Neural progenitor cell (in vitro differentiated cells): Measurements from ENCODE around the gene ITGA11. TPM values are rescaled to one million over a fixed set of nuclear protein-coding genes. Genes with fewer than 3 reads are reported as not detected.
A peak's percentile ranks its signal among the peaks of the same experiment; 100 is the strongest.

Experiments
- DNase-seq: peaks from one replicate; pipeline ENCODE4 v3.0.0-alpha.2; 2016; ENCODE audit warnings: low spot score
- H2AFZ ChIP-seq: fragments of 200-600 bp; sonication (generic); replicated peaks from 2 replicates; pipeline ENCODE4 v1.6.1; 2016; ENCODE audit warnings: antibody characterized with exemption
- H3F3A ChIP-seq: fragments of 200-600 bp; sonication (generic); 2 replicates; pipeline ENCODE4 v1.6.1; 2016; ENCODE audit warnings: antibody characterized with exemption, low read depth
- H3K27ac ChIP-seq: fragments of 200-600 bp; sonication (generic); 2 replicates; pipeline ENCODE4 v1.5.1; 2016; ENCODE audit warnings: mild to moderate bottlenecking
- H3K27me3 ChIP-seq: fragments of 200-600 bp; sonication (generic); 2 replicates; pipeline ENCODE4 v1.6.1; 2016; ENCODE audit warnings: mild to moderate bottlenecking, moderate library complexity
- H3K36me3 ChIP-seq: fragments of 200-600 bp; sonication (generic); 2 replicates; pipeline ENCODE4 v1.5.1; 2016
- H3K4me1 ChIP-seq: fragments of 200-600 bp; sonication (generic); 2 replicates; pipeline ENCODE4 v1.6.1; 2016; ENCODE audit warnings: mixed run types
- H3K4me2 ChIP-seq: fragments of 200-600 bp; sonication (generic); 2 replicates; pipeline ENCODE4 v1.6.1; 2016
- H3K4me3 ChIP-seq: fragments of 200-600 bp; sonication (generic); 2 replicates; pipeline ENCODE4 v1.5.1; 2016
- H3K79me2 ChIP-seq: fragments of 200-600 bp; sonication (generic); 2 replicates; pipeline ENCODE4 v1.6.1; 2016; ENCODE audit warnings: low read depth
- H3K9ac ChIP-seq: fragments of 200-600 bp; sonication (generic); 2 replicates; pipeline ENCODE4 v1.6.1; 2016
- H3K9me3 ChIP-seq: fragments of 200-600 bp; sonication (generic); 2 replicates; pipeline ENCODE4 v1.5.1; 2016; ENCODE audit warnings: low read depth
- H4K20me1 ChIP-seq: fragments of 200-600 bp; sonication (generic); 2 replicates; pipeline ENCODE4 v1.6.1; 2016; ENCODE audit warnings: low read depth
- H3K27ac Mint-ChIP-seq: 3 replicates; pipeline ENCODE4 v1.8.0; 2021; ENCODE audit warnings: mixed read lengths
- H3K27me3 Mint-ChIP-seq: 2 replicates; pipeline ENCODE4 v1.8.0; 2022; ENCODE audit warnings: low read depth, mild to moderate bottlenecking, inconsistent platforms, moderate library complexity, mixed read lengths; ENCODE audit not compliant: insufficient read depth
- H3K36me3 Mint-ChIP-seq: 3 replicates; pipeline ENCODE4 v1.8.0; 2021; ENCODE audit warnings: mixed read lengths
- H3K4me1 Mint-ChIP-seq: 3 replicates; pipeline ENCODE4 v1.8.0; 2021; ENCODE audit warnings: mixed read lengths
- H3K4me3 Mint-ChIP-seq: 3 replicates; pipeline ENCODE4 v1.8.0; 2021; ENCODE audit warnings: mild to moderate bottlenecking, moderate library complexity, mixed read lengths
- H3K9me3 Mint-ChIP-seq: 3 replicates; pipeline ENCODE4 v1.8.0; 2020; ENCODE audit warnings: mixed read lengths
- EZH2 ChIP-seq: fragments of 200-600 bp; sonication (generic); IDR thresholded peaks from 2 replicates; pipeline ENCODE4 v1.6.1; 2017; ENCODE audit warnings: antibody characterized with exemption, mild to moderate bottlenecking, moderate library complexity
- EZH2phosphoT487 ChIP-seq: fragments of 200-600 bp; sonication (generic); IDR thresholded peaks from 2 replicates; pipeline ENCODE4 v1.6.1; 2017; ENCODE audit warnings: antibody characterized with exemption
- total RNA-seq: library from RNA; depleted of rRNA; stranded (reverse); fragments of >200 nt; gene quantifications from 2 replicates; pipeline ENCODE4 v1.2.3, GENCODE V29; 2015; ENCODE audit warnings: low replicate concordance
- TF ChIP-seq, protein P1 (sequence below): fragments of 200-600 bp; sonication (generic); IDR thresholded peaks from 2 replicates; pipeline ENCODE4 v1.5.1; 2017; ENCODE audit warnings: antibody characterized with exemption, mild to moderate bottlenecking

Gene ITGA11
- total RNA-seq, 1 donor from 2014 or later: not detected

GRCh38 chr15:68421798-68422402, 10.1 kb downstream of the ITGA11 start:
- Histone ChIP-seq H3K4me2 (no peak overlapping the region), H3K79me2 (no peaks in the 10 kb centered on the region), H3K36me3 (no peaks in the 10 kb centered on the region), H3K27me3 (no peaks in the 10 kb centered on the region), H3K4me3 (no peak overlapping the region), H3K9me3 (no peaks in the 10 kb centered on the region), H3K9ac (no peak overlapping the region), H2AFZ (no peak overlapping the region), H3K27ac (no peak overlapping the region), H4K20me1 (no peaks in the 10 kb centered on the region), H3F3A (peaks cover 10% of the 10 kb centered on the region), H3K4me1 (peaks cover 26% of the 10 kb centered on the region)
- TF ChIP-seq EZH2phosphoT487: no peak
- TF ChIP-seq, protein P1, sequence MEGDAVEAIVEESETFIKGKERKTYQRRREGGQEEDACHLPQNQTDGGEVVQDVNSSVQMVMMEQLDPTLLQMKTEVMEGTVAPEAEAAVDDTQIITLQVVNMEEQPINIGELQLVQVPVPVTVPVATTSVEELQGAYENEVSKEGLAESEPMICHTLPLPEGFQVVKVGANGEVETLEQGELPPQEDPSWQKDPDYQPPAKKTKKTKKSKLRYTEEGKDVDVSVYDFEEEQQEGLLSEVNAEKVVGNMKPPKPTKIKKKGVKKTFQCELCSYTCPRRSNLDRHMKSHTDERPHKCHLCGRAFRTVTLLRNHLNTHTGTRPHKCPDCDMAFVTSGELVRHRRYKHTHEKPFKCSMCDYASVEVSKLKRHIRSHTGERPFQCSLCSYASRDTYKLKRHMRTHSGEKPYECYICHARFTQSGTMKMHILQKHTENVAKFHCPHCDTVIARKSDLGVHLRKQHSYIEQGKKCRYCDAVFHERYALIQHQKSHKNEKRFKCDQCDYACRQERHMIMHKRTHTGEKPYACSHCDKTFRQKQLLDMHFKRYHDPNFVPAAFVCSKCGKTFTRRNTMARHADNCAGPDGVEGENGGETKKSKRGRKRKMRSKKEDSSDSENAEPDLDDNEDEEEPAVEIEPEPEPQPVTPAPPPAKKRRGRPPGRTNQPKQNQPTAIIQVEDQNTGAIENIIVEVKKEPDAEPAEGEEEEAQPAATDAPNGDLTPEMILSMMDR: no peak
- TF ChIP-seq EZH2: no peak
- Mint-ChIP-seq H3K27ac (no peak overlapping the region), H3K4me3 (no peak overlapping the region), H3K27me3 (peaks cover 12% of the 10 kb centered on the region), H3K36me3 (no peaks in the 10 kb centered on the region), H3K9me3 (no peaks in the 10 kb centered on the region), H3K4me1 (peaks cover 25% of the 10 kb centered on the region)
- DNase-seq: no peak

DNA sequence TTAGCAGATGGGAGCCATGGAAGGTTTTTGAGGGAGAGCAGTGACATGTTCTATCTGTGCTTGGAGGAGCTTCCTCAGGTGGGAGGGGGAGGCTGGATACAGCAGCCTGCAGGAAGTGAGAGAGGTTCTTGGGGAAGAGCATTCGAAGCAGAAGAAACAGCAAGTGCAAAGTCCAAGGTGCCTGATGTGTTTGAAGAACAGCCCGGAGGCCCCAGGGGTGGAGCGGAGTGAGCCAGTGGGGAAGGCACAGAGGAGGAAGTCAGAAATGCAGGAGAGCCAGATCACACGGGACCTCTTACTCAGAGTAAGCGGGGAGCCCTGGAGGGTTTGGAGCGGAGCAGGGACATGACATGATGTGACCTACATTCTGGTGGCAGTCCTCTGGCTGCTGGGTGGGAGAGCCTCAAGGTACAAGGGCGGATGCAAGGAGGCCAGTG, 10.8 kb downstream of the ITGA11 start:
- Histone ChIP-seq H3K4me2 (no peak overlapping the region), H3K27ac (no peak overlapping the region), H3K36me3 (no peaks in the 10 kb centered on the region), H3F3A (peaks cover 10% of the 10 kb centered on the region), H3K9me3 (no peaks in the 10 kb centered on the region), H3K27me3 (no peaks in the 10 kb centered on the region), H3K79me2 (no peaks in the 10 kb centered on the region), H3K9ac (no peak overlapping the region), H3K4me1 (peaks cover 26% of the 10 kb centered on the region), H3K4me3 (no peak overlapping the region), H2AFZ (no peak overlapping the region), H4K20me1 (no peaks in the 10 kb centered on the region)
- no peaks in the 10 kb centered on the region for H3K9me3 Mint-ChIP-seq
- H3K36me3 Mint-ChIP-seq: no peaks in the 10 kb centered on the region
- H3K4me1 Mint-ChIP-seq: peaks cover 25% of the 10 kb centered on the region
- H3K27me3 Mint-ChIP-seq: peaks cover 12% of the 10 kb centered on the region
- H3K4me3 Mint-ChIP-seq: no peak overlapping the region
- no peak for TF ChIP-seq EZH2
- no peak for TF ChIP-seq EZH2phosphoT487
- TF ChIP-seq, protein P1: no peak
- no peak for DNase-seq
- peak overlapping the region; percentile 6 for H3K27ac Mint-ChIP-seq

GRCh38 chr15:68420186-68420684, 11.7 kb downstream of the ITGA11 start:
- Histone ChIP-seq H2AFZ (no peak overlapping the region), H3K4me3 (no peak overlapping the region), H3K27ac (no peak overlapping the region), H3K4me2 (peak overlapping the region; percentile 53), H3K79me2 (no peaks in the 10 kb centered on the region), H3K9ac (no peak overlapping the region), H3F3A (peaks cover 10% of the 10 kb centered on the region), H4K20me1 (no peaks in the 10 kb centered on the region), H3K4me1 (peaks cover 26% of the 10 kb centered on the region), H3K9me3 (no peaks in the 10 kb centered on the region), H3K27me3 (no peaks in the 10 kb centered on the region), H3K36me3 (no peaks in the 10 kb centered on the region)
- Mint-ChIP-seq H3K9me3 (no peaks in the 10 kb centered on the region), H3K27me3 (peaks cover 9% of the 10 kb centered on the region), H3K36me3 (no peaks in the 10 kb centered on the region), H3K4me3 (no peak overlapping the region), H3K27ac (no peak overlapping the region), H3K4me1 (peaks cover 25% of the 10 kb centered on the region)
- peak; percentile 68 for DNase-seq
- TF ChIP-seq EZH2: no peak
- TF ChIP-seq, protein P1: no peak
- no peak for TF ChIP-seq EZH2phosphoT487
